ENCODE measurements around the gene SPRED2. TPM values are rescaled to one million over a fixed set of nuclear protein-coding genes. Genes with fewer than 3 reads are reported as not detected.

Gene SPRED2
- total RNA-seq, 2 experiments from 2014 or later: 5.9 to 6.7 TPM

DNA sequence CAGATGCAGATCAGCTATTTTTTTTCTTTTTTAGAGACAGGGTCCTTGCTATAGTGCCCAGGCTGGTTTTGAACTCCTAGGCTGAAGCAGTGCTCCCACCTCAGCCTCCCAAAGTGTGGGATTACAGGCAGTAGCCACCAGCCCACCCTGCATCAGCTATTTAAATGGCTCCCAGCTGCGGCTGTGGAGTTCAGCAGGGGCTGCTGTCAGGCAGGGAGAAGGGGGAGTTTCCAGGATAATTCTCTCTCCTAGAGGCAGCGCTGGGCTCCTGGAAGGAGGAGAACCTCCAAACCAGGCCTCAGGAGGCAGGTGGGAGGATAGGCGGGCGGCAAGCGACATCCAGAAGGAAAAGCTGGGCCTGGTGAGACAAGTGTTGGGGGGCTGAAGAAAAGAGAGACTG is 139.0 kb downstream of the SPRED2 start:
- intact Hi-C loops (cut with micrococcal nuclease): no loop called here
- ChIA-PET CTCF (interaction anchor here (0.9 to 1.0 kb wide), 2 partner anchors 16 to 28 kb away, joined by 3 to 6 read pairs; no protein-coding TSS in a partner anchor), POLR2A (interaction anchor here (1.0 kb wide), 1 partner anchor 11 kb away, joined by 3 read pairs; no protein-coding TSS in a partner anchor)
- Mint-ChIP-seq H3K4me1 (ENCODE audit: low read depth) (peaks cover 2% of the 10 kb centered on the region), H3K27me3 (peaks cover 4% of the 10 kb centered on the region), H3K36me3 (ENCODE audit: low read depth) (no peaks in the 10 kb centered on the region), H3K4me3 (no peak overlapping the region), H3K9me3 (no peaks in the 10 kb centered on the region), H3K27ac (no peak overlapping the region)
- DNase-seq (no peak), ATAC-seq (no peak)
- TF ChIP-seq, protein P1, sequence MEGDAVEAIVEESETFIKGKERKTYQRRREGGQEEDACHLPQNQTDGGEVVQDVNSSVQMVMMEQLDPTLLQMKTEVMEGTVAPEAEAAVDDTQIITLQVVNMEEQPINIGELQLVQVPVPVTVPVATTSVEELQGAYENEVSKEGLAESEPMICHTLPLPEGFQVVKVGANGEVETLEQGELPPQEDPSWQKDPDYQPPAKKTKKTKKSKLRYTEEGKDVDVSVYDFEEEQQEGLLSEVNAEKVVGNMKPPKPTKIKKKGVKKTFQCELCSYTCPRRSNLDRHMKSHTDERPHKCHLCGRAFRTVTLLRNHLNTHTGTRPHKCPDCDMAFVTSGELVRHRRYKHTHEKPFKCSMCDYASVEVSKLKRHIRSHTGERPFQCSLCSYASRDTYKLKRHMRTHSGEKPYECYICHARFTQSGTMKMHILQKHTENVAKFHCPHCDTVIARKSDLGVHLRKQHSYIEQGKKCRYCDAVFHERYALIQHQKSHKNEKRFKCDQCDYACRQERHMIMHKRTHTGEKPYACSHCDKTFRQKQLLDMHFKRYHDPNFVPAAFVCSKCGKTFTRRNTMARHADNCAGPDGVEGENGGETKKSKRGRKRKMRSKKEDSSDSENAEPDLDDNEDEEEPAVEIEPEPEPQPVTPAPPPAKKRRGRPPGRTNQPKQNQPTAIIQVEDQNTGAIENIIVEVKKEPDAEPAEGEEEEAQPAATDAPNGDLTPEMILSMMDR (IDR thresholded peaks at IDR 0.05): no peak

DNA sequence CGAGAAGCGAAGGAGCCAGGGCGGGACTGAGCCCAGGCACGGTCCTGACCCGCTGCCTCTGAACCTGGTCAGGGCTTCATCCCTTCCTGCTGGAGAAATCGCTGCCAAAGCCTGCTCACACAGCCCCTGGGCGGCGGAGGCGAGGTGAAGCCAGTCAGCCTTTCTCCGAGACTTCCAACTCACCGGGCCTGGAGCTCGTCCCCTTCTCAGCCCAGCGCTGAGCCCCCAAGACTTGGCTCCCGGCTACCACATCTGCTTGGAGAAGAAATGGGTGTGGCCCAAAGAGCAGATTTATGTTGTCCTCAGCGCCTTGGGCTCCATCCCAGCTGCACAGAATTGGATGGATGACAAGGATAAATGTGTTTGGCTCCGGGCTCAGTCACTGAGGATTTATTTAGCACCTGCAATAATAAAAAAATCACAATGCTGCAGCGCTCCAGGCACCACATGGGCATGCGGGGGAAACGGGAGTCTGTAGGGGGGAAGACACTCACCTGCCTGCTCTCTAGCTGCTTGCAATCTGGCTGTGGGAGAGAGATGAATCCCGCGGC is 139.9 kb downstream of the SPRED2 start:
- Mint-ChIP-seq H3K4me3 (no peak overlapping the region), H3K36me3 (ENCODE audit: low read depth) (no peaks in the 10 kb centered on the region), H3K27me3 (peaks cover 4% of the 10 kb centered on the region), H3K27ac (no peak overlapping the region), H3K4me1 (ENCODE audit: low read depth) (peaks cover 2% of the 10 kb centered on the region), H3K9me3 (no peaks in the 10 kb centered on the region)
- DNase-seq (no peak), ATAC-seq (no peak)
- CTCF ChIA-PET: interaction anchor here (0.7 to 1.5 kb wide), 3 partner anchors 21 to 27 kb away, joined by 3 to 6 read pairs (median 3); no protein-coding TSS in a partner anchor
- POLR2A ChIA-PET: interaction anchor here (1.0 kb wide), 1 partner anchor 12 kb away, joined by 3 read pairs; no protein-coding TSS in a partner anchor
- TF ChIP-seq, protein P1 (IDR thresholded peaks at IDR 0.05): no peak
- intact Hi-C loops (cut with micrococcal nuclease): no loop called here

DNA sequence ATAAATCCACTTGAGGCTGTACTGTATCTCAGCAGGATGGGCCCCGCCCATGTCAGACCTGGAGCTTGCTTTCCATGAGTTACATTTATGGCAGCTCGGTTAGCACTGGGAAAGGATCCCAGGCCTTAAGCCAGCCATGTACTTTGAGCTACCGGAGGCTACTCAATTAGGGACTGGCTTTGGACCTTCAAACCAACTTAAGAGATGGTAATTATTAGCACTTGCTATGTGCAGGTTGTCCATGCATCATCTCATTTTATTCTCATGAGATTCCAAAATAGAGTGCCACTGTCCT is 140.3 kb downstream of the SPRED2 start:
- CTCF ChIA-PET: interaction anchor here (1.5 kb wide), 1 partner anchor 27 kb away, joined by 3 read pairs; no protein-coding TSS in a partner anchor
- H3K4me3 Mint-ChIP-seq: no peak overlapping the region
- TF ChIP-seq, protein P1 (IDR thresholded peaks at IDR 0.05): no peak

DNA sequence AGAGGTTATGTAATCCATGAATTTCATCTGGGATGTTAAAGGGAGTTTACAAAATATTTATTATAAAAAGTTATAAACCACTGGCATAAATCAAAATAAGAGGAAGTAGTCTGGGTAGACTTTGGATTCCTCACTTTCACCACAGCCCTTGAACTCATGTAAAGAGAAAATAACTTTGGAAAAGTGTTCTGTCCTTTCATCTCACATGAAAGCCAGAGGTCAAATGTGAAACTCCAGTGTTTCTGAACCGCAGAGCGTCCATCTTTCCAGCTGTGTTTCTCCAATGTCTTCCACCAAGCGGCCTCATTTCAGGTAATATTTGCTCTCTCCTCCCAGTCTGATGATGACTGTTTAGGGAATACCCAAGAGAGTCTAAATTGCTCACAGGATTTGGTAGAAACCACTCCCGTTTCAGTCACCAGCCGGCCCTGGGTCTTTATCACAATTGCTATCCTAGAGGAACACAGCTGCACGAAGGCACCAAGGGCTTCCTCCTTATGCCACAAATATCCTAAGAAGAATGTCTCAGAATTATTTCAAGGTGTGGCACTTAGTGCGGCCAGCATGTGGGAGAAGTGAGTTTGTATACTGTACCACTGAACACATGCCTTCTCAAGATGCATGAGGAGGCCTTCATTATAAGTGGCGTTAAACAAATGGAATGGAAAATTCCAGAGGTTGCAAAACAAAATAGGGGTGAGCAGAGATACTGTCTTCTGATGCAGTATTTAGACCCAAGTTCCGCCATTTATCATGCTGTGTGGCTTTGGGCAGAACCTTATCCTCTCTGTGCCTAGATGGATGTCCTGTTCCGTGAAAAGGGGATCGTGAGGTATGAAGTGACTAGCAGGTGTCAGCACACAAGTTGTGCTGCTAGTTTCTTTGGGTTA is 140.9 kb downstream of the SPRED2 start:
- POLR2A ChIA-PET: no interaction called here
- DNase-seq: no peak
- TF ChIP-seq, protein P1 (IDR thresholded peaks at IDR 0.05): no peak
- Mint-ChIP-seq H3K27ac (no peak overlapping the region), H3K36me3 (ENCODE audit: low read depth) (no peaks in the 10 kb centered on the region), H3K4me3 (no peak overlapping the region), H3K9me3 (no peaks in the 10 kb centered on the region), H3K27me3 (peaks cover 4% of the 10 kb centered on the region), H3K4me1 (ENCODE audit: low read depth) (no peaks in the 10 kb centered on the region)
- ATAC-seq: no peak
- CTCF ChIA-PET: interaction anchor here (1.5 kb wide), 1 partner anchor 26 kb away, joined by 3 read pairs; no protein-coding TSS in a partner anchor
- intact Hi-C loops (cut with micrococcal nuclease): no loop called here

More for the DNA sequence above, 140.3 kb downstream of the SPRED2 start:
- Mint-ChIP-seq H3K9me3 (no peaks in the 10 kb centered on the region), H3K27ac (no peak overlapping the region), H3K36me3 (ENCODE audit: low read depth) (no peaks in the 10 kb centered on the region), H3K4me1 (ENCODE audit: low read depth) (peaks cover 2% of the 10 kb centered on the region), H3K27me3 (peaks cover 4% of the 10 kb centered on the region)
- no peak for ATAC-seq
- intact Hi-C loops (cut with micrococcal nuclease): no loop called here
- DNase-seq: no peak
- POLR2A ChIA-PET: no interaction called here

DNA sequence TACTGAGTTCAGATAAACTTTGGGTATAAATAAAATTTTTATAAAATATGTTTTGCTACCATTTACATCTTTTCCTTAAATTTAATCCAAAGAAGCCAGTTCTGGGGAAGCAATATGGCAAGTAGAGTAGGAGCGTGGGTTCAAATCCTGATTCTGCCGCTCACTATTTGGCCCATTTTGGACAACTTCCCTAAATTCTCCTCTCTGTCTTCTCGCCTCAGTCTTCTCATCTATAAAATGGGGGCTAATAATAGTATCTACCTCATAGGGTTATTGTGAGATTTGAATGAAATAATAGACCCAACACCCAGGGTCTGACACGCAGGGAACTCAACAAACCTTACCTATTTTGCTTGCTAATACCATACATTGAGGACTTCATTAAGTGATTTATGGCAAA is 145.0 kb downstream of the SPRED2 start:
- CTCF ChIA-PET: interaction anchor here (1.0 kb wide), 1 partner anchor 22 kb away, joined by 4 read pairs; no protein-coding TSS in a partner anchor

More for the DNA sequence above, 145.0 kb downstream of the SPRED2 start:
- Mint-ChIP-seq H3K36me3 (ENCODE audit: low read depth) (no peaks in the 10 kb centered on the region), H3K4me3 (no peak overlapping the region), H3K9me3 (no peaks in the 10 kb centered on the region), H3K4me1 (ENCODE audit: low read depth) (no peaks in the 10 kb centered on the region), H3K27ac (no peak overlapping the region), H3K27me3 (peaks cover 6% of the 10 kb centered on the region)
- ATAC-seq (no peak), DNase-seq (no peak)
- TF ChIP-seq, protein P1 (IDR thresholded peaks at IDR 0.05): no peak
- POLR2A ChIA-PET: interaction anchor here (1.6 kb wide), 1 partner anchor 10 kb away, joined by 6 read pairs; no protein-coding TSS in a partner anchor
- intact Hi-C loops (cut with micrococcal nuclease): no loop called here

Measured in activated CD8-positive, alpha-beta T cell treated with anti-CD3 and anti-CD28 coated beads for 36 hours (primary cell).